GM18502 (cell line): Measurements from ENCODE around the gene ATP23.

Source experiments
- ATAC-seq: cut with Tn5 transposase; IDR thresholded peaks from one replicate; pipeline ENCODE4 v1.9.1; 2021; ENCODE audit warnings: mild to moderate bottlenecking; ENCODE audit not compliant: unreplicated experiment, poor library complexity

The ATP23 gene

DNA sequence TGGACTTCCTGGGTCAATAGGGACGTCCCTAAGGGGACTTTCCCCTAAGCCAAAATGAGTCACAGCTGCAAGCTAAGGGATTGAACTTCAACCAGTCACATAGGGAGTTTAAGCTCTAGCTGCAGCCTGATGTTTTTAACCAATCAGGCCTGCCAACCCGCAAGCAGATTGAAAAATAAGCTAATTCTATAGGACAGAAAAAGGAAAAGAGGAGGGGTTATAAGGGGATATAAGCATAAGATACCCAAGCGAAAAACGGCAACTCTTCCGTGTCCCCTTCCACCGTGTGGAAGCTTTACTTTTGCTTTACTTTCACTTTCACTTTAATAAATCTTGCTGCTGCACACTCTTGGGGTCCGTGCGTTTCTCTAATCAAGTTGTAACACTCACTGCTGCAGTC lies 24.4 kb downstream of the ATP23 start:
- no peak for ATAC-seq

DNA sequence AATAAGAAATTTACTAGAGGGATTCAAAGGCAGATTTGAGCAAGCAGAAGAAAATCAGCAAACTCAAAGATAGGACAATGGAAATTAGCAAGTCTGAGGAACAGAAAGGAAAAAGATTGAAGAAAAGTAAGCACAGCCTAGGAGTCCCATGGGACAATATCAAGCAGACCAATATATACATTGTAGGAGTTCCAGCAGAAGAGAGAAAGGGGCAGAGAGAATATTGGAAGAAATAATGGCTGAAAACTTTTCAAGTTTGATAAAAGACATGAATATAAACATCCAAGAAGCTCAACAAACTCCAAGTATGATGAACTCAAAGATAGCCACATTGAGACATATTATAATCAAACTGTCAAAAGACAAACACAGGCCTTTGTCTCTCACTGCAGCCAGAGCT lies 25.2 kb downstream of the ATP23 start:
- no peak for ATAC-seq

DNA sequence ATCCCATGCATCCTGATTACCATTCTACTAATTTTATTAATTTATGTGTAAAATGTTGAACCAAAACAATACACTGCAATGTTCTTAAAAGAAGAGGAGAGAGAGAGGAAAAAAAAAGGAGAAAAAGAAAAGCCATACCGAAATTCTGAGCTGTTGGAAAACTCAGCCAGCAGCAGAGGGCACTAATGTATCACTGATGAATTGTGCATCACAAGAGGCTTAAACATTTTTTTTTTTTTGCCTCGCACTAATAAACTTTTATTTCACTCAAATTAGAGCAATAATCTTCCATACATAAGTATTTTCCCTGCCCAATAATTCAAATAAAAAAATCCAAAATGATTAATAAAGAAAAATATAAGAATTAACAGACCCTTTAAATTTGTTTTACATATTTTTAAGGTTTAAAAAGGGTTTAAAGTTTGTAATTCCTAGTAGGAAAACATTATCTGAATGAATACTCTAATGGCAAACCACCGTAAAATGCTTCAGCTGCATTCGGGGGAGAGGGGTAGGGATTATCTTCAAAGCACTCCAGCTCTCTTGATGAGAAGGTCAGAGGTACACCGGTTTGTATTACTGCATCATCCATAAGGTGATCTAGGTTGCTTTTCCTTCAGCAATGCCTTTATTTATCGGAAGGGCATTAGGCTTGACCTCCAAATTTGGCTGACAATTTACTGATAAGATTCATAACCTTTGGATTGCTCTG lies 41.9 kb downstream of the ATP23 start:
- no peak for ATAC-seq

DNA sequence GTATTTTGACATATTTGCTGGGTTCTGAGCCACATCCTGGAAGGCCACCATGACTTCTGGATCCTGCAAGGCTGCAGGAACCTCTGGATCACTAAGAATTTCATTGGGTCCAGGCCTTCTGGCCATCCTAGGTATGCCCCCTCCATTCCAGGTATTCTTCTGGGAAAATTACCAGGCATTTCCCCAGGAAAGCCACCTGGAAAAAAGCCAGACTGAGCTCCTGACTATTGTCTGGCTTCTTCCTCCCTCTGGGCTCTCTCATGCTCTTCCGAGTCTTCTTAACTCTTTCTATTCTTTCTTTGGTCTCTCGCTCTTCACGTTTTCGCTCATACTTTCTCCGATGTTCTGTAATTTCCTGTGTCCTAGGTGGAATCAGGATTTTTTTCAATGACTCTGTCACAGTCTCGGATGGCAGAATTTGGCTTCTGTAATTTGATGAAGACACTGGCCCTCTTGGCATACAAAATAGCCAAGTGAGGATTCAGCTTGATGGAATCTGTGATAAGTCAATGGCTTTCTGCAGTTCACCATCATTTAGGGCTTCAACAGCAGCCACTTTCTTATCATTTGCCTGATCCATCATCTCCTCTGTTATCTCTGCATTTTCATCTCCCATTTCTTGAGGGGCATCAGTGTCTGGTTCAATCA lies 42.6 kb downstream of the ATP23 start:
- no peak for ATAC-seq

DNA sequence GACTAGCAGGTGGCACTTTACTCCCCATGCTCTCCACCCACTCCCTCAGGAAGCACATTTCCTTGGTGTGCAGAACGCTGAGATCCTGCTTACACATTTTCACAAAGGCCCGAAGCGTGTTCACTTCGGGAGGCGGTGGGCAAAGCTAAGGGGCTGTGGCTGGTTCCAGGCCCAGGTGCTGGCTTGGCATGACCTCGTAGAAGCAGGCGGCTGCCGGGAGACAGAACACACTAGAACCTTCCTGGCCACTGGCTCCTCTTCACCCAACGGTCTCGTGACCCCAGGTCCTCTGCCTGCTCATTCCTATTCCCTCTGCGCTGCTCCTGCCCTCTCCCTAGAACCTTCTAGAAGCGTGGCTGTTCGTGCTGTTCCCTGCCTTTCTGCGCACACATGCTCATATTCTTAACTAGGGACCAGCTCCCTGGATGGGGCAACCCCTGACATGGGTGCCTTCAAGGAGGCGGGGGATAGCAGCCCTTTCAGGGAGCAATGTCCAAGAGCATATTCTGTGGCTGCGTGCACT lies 43.3 kb downstream of the ATP23 start:
- ATAC-seq, result no peak

DNA sequence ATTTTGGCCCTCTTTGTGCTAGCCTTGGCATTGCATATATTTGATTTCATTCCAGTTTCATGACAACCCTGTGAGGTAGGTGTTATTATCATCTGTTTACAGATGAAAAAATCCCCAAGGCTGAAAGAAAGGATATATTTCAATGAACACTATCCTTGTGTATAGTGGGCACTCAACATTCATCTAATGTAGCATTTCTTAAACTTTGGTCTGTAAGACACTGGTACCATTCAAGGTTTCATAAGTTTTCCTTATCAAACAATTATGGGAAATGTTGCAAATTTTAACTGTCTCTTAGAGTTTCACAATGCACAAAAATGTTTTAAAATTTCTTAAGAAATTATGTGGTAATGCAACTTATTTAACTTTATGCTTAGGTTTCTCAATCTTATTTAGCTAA lies 44.3 kb downstream of the ATP23 start:
- ATAC-seq, result no peak

DNA sequence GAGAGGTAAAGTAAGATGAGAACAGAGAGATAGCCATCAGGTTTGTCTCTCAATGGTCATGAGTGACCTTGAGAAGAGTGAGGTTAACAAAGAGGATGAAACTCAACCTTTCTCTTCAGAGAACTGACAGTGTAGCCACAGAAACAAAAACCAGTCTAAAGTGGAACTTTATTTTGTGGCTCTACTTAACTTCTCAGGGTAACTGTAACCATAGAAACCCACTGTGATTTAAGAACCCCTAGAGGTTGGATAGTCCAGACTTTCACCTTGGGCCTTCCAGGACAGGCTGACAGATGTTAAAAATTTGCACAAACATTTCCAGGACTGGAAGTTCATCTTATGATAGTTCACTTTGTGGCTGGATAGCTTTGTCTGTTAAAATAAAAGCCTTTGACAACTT lies 48.5 kb downstream of the ATP23 start:
- no peak for ATAC-seq

DNA sequence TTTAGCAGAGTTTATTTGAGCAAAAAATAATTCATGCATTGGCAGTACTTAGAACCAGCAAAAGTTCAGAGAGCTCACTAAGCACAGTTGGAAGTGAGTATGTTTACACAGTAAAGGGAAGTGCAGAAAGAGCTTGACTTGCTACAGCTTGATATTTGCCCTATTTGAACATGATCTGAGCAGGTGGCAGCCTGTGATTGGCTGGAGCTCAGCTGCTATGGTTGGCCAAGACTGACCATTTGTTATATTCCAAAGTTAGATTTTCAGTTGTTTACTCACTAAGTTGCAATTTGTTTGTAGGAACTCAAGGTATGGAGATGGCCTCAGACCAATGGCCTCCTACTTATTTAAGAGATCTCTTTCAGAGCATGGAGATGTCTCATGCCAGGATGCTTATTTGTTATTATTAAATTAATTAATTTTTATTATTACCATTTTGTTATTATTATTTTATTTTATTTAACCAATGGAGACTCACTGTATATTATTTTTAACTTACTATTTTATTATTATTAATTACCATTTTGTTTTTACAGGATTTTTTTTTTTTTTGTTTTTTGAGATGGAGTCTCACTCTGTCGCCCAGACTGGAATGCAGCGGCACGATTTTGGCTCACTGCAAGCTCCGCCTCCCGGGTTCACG lies 49.0 kb downstream of the ATP23 start:
- no peak for ATAC-seq

DNA sequence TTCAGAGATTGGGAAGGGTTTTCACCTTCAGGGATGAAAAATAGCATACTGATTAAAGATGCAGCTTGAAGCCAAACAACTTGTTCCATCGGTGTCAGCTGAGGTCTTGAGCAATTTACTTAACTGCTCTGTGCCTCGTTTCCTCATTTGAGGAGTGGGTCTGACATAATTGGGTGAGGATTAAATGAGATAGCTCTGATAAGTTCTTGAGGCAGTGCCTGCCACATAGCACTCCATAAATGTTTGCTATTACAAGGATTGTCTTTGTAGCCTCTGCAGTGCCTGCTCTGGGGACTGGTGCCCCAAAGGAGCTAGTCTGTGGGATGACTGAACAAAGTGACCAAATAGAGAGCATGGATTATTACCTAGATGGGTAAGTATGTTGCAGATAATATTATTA lies 50.6 kb downstream of the ATP23 start:
- no peak for ATAC-seq

DNA sequence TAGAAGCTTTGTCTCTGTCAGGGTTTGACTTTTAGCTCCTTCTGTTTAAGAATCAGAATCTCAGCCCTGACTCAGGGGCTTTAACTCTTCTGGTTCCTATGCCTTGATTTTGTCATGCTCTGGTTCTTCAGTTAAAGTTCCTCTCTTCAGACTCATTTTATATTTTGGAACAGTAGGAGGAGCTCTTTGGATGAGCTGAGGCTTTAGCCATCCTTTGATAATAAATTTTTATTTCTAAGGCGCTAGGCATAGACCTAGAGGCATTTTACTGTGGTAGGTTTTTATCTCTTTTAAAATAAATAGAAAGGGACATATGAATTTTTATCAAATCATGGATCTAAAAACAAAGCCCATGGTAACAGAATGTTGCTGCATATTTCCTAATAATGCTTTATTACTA lies 51.7 kb downstream of the ATP23 start:
- ATAC-seq, result no peak

DNA sequence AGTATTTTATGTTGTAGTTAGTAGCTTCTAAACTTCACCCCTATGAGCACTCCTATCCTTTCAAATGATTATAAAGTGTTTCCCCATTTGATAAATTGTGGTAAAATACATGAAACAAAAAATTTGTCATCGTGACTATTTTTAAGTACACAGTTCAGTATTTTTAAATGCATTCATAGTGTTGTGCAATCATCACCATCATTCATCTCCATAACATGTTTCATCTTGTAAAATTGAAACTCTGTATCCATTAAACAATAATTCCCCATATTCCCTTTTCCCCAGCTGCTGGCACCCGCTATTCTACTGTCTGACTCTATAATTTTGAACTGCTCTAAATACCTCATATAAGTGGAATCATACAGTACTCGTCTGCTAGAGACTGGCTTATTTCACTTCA lies 52.5 kb downstream of the ATP23 start:
- no peak for ATAC-seq

DNA sequence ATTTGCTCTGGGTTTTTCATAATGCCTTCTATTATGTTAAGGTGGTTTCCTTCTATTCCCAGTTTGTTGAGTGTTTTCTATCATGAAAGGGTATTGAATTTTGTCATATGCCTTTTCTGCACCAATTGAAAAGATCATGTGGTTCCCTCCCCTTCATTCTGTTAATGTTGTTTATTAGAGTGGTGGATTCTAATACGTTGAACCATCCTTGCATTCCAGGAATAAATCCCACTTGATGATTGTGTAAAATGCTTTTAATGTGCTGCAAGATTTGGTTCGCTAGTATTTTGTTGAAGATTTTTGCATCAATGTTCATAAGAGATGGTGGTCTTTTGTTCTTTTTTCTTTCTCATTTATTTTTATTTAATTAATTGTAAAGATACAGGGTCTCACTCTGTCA lies 55.2 kb downstream of the ATP23 start:
- ATAC-seq, result no peak

DNA sequence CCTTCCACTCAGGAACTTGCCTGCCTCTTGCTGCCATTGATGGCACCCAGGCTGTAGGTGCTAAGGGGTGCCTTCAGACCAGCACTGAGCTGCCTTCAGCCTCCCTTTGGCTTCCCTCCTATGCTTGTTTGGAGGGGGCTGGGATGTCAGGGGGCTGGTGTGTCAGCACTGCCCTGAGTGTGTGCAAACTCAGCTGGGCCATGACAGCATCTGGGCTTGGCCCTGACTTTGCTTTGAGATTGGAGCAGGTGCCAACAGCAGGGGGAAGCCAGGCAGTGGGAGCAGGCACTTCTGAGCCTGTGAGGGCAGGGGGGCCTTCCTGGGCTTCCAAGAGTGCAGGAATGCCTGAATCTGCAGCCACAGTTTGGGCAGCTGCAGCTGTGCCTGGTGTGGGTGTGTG lies 56.9 kb downstream of the ATP23 start:
- no peak for ATAC-seq

DNA sequence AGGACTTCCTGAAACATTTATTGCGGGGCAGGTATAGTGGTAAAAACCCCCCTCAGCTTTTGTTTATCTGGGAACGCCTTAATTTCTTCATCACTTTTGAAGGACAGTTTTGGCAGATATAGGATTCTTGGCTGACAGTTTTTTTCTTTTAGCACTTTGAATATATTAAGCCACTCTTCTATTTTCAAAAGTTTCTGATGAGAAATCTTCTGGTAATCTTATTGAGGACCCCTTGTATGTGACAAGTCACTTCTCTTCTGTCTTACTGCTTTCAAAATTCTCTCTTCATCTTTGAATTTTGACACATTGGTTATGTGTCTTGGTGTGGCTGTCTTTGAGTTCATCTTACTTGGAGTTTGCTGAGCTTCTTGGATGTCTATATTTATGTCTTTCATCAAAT lies 59.1 kb downstream of the ATP23 start:
- ATAC-seq, result no peak

DNA sequence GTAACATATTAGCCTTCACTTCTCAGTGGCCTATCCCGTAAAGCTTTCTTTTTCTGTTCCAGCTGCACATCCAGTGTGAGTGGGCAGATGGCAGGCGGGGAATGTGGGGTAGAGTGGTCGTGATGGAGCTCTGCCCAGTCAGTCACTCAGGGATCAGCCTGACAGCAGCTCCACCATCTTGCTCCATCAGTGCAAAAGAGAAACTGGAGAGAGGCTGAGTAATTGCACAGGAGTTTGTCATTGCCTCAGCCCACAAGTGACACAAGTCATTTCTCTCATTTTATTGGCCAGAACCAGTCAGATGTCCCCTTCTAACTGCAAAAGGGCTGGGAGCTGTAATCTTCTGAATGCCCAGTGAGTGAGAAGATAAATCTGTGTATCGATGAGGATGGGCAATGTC lies 66.5 kb downstream of the ATP23 start:
- ATAC-seq, result peak; percentile 56

DNA sequence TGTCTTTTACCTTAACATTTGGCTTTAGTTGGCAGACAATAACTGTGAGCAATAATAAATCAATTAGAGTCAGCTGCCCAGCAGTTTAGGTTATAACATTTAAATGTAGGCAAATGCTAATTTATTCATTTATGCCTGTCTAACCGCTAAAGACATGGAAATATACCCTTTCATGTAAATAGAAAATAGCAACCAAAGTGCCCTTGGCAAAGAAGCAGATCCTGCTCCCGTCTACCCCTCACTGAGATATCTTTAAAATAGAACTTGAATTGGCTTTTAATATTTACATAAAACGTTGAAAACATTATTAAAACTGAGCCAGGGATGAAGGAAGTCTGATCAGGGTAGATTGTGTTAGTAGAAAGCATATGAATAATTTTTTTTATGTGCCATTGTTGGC lies 67.3 kb downstream of the ATP23 start:
- ATAC-seq, result no peak
